ENCODE measurements around the gene CXCL11. TPM values are rescaled to one million over a fixed set of nuclear protein-coding genes. Genes with fewer than 3 reads are reported as not detected.

CXCL11 gene
- total and polyA plus RNA-seq, 10 of the 15 experiments (the other 5 are each of a cell fraction or from before 2014, with no cell fraction given): 0.04 TPM; not detected in 9

- TF ChIP-seq E4F1 (IDR thresholded peaks at IDR 0.05; ENCODE audit: borderline replicate concordance, partially characterized antibody) (no peak), E2F4 (IDR thresholded peaks at IDR 0.05; ENCODE audit: low read depth, low read length) (no peak), ZNF384 (IDR thresholded peaks at IDR 0.05; ENCODE audit: borderline replicate concordance, low read depth, low read length) (no peak), SIN3A (IDR thresholded peaks at IDR 0.05; ENCODE audit: low read depth, low read length) (no peak), MLLT1 (IDR thresholded peaks at IDR 0.05) (no peak), GABPA (IDR thresholded peaks at IDR 0.05; ENCODE audit: low read depth) (no peak)
Observed at GRCh38 chr4:75989846-75990528, 45.9 kb downstream of the CXCL11 start (continued).
